HCEC 1CT (cell line): ENCODE measurements around the gene FOXN3.

Source experiments
- DNase-seq: peaks from one replicate; pipeline ENCODE4 v3.0.0-alpha.2; 2017

FOXN3 gene

GRCh38 chr14:89249065-89249695 lies 167.9 kb downstream of the FOXN3 start:
- no peak for DNase-seq

GRCh38 chr14:89248411-89249064 lies 168.5 kb downstream of the FOXN3 start:
- no peak for DNase-seq

- no peak for DNase-seq
Observed at GRCh38 chr14:89247457-89248122, 169.4 kb downstream of the FOXN3 start.

- DNase-seq, result no peak
Observed at GRCh38 chr14:89246290-89246689, 170.7 kb downstream of the FOXN3 start.

GRCh38 chr14:89245802-89246201 lies 171.2 kb downstream of the FOXN3 start:
- DNase-seq, result no peak

- no peak for DNase-seq
Observed at GRCh38 chr14:89244720-89245119, 172.3 kb downstream of the FOXN3 start.

- DNase-seq, result no peak
Observed at GRCh38 chr14:89243741-89244140, 173.3 kb downstream of the FOXN3 start.

GRCh38 chr14:89243286-89243685 lies 173.7 kb downstream of the FOXN3 start:
- no peak for DNase-seq

GRCh38 chr14:89242652-89243279 lies 174.3 kb downstream of the FOXN3 start:
- DNase-seq, result no peak

- no peak for DNase-seq
Observed at GRCh38 chr14:89241934-89242651, 174.9 kb downstream of the FOXN3 start.

GRCh38 chr14:89241257-89241656 lies 175.8 kb downstream of the FOXN3 start:
- DNase-seq, result no peak

- DNase-seq, result peak; percentile 49
Observed at GRCh38 chr14:89240414-89240813, 176.6 kb downstream of the FOXN3 start.

GRCh38 chr14:89239023-89239422 lies 178.0 kb downstream of the FOXN3 start:
- no peak for DNase-seq

GRCh38 chr14:89237921-89238529 lies 179.0 kb downstream of the FOXN3 start:
- DNase-seq, result no peak

GRCh38 chr14:89236851-89237250 lies 180.2 kb downstream of the FOXN3 start:
- DNase-seq, result no peak

- DNase-seq, result no peak
Observed at GRCh38 chr14:89233184-89233583, 183.8 kb downstream of the FOXN3 start.

GRCh38 chr14:89232265-89233070 lies 184.6 kb downstream of the FOXN3 start:
- DNase-seq, result no peak

GRCh38 chr14:89231426-89232113 lies 185.5 kb downstream of the FOXN3 start:
- no peak for DNase-seq

GRCh38 chr14:89228921-89229639 lies 188.0 kb downstream of the FOXN3 start:
- no peak for DNase-seq

GRCh38 chr14:89227496-89227836 lies 189.6 kb downstream of the FOXN3 start:
- no peak for DNase-seq
